ENCODE data around the gene VPS13C. TPM values are rescaled to one million over a fixed set of nuclear protein-coding genes. Genes with fewer than 3 reads are reported as not detected.
A peak's percentile ranks its signal among the peaks of the same experiment; 100 is the strongest.

Gene VPS13C
- 100 to 1,000 TPM in 3 of 4 donors, 10 to 100 TPM in 1; 97.7 to 151 (median 121) TPM for total RNA-seq

GRCh38 chr15:62060113-62060895, at the start of gene VPS13C:
VPS13C (minus strand) TSS chr15:62060447; CDS start chr15:62060374, 73 bp downstream.
- Histone ChIP-seq H3K27me3 (no peaks in the 10 kb centered on the region), H3K4me3 (peak within 1 kb of the TSS; percentile 83 to 96 (median 87)), H3K9me3 (no peaks in the 10 kb centered on the region), H3K36me3 (no peaks in the 10 kb centered on the region), H3K4me1 (peaks cover 0 to 34% (median 6%) of the 10 kb centered on the region in 4 donors), H3K27ac (peak within 1 kb of the TSS; percentile 82 to 98 (median 98))
- DNase-seq (ENCODE audit: low spot score in 2 of 2) = peak; percentile 78 to 81
- 0% methylated on average over 61 to 64 of the region's 73 CpGs for WGBS, 2 donors
- peak; percentile 73 to 96 (median 87) for TF ChIP-seq CTCF (IDR thresholded peaks at IDR 0.05)
- peak in 1 of 2 donors; percentile 84 for TF ChIP-seq EP300 (IDR thresholded peaks at IDR 0.05)
- peak; percentile 79 to 84 for TF ChIP-seq POLR2A (IDR thresholded peaks at IDR 0.05)

- TF ChIP-seq POLR2A (IDR thresholded peaks at IDR 0.05) = no peak
- TF ChIP-seq EP300 (IDR thresholded peaks at IDR 0.05) = no peak
- TF ChIP-seq CTCF (IDR thresholded peaks at IDR 0.05) = no peak
- Histone ChIP-seq H3K27ac (no peak overlapping the region), H3K4me1 (peaks cover 0 to 22% (median 13%) of the 10 kb centered on the region in 4 donors), H3K9me3 (no peaks in the 10 kb centered on the region), H3K36me3 (no peaks in the 10 kb centered on the region), H3K4me3 (no peak overlapping the region), H3K27me3 (no peaks in the 10 kb centered on the region)
- WGBS, 2 donors = 94 to 100% methylated on average over 1 of the region's 1 CpG
- no peak for DNase-seq (ENCODE audit: low spot score in 2 of 2)
These were observed 49.2 kb upstream of the VPS13C start for GRCh38 chr15:62109437-62109836.

- peaks cover 0 to 22% (median 13%) of the 10 kb centered on the region in 4 donors for H3K4me1 ChIP-seq
- no peak for DNase-seq (ENCODE audit: low spot score in 2 of 2)
- no peaks in the 10 kb centered on the region for H3K9me3 ChIP-seq
- H3K36me3 ChIP-seq = no peaks in the 10 kb centered on the region
- H3K27ac ChIP-seq = no peak overlapping the region
- 59 to 65% methylated on average over 2 of the region's 2 CpGs for WGBS, 2 donors
- TF ChIP-seq EP300 (IDR thresholded peaks at IDR 0.05) = no peak
- TF ChIP-seq POLR2A (IDR thresholded peaks at IDR 0.05) = no peak
- no peak for TF ChIP-seq CTCF (IDR thresholded peaks at IDR 0.05)
- no peaks in the 10 kb centered on the region for H3K27me3 ChIP-seq
- H3K4me3 ChIP-seq = no peak overlapping the region
These were observed 48.2 kb upstream of the VPS13C start for GRCh38 chr15:62108411-62108810.

GRCh38 chr15:62107571-62108121, 47.4 kb upstream of the VPS13C start:
- 62 to 70% methylated on average over 2 of the region's 2 CpGs for WGBS, 2 donors
- no peak for DNase-seq (ENCODE audit: low spot score in 2 of 2)
- TF ChIP-seq EP300 (IDR thresholded peaks at IDR 0.05) (no peak), CTCF (IDR thresholded peaks at IDR 0.05) (no peak), POLR2A (IDR thresholded peaks at IDR 0.05) (no peak)
- no peaks in the 10 kb centered on the region for H3K27me3 ChIP-seq
- no peak overlapping the region for H3K27ac ChIP-seq
- no peak overlapping the region for H3K4me3 ChIP-seq
- H3K36me3 ChIP-seq = no peaks in the 10 kb centered on the region
- peaks cover 0 to 22% (median 13%) of the 10 kb centered on the region in 4 donors for H3K4me1 ChIP-seq
- H3K9me3 ChIP-seq = no peaks in the 10 kb centered on the region

- TF ChIP-seq CTCF (IDR thresholded peaks at IDR 0.05) (no peak), EP300 (IDR thresholded peaks at IDR 0.05) (no peak), POLR2A (IDR thresholded peaks at IDR 0.05) (no peak)
- Histone ChIP-seq H3K27me3 (no peaks in the 10 kb centered on the region), H3K9me3 (no peaks in the 10 kb centered on the region), H3K27ac (no peak overlapping the region), H3K4me3 (no peak overlapping the region), H3K4me1 (peaks cover 0 to 21% (median 13%) of the 10 kb centered on the region in 4 donors), H3K36me3 (no peaks in the 10 kb centered on the region)
- DNase-seq (ENCODE audit: low spot score in 2 of 2) = no peak
- 96 to 99% methylated on average over 3 of the region's 3 CpGs for WGBS, 2 donors
These were observed 45.8 kb upstream of the VPS13C start for GRCh38 chr15:62106096-62106495.

Measured in tibial nerve (tissue), 4 donors.